B cell (primary cell): Measurements from ENCODE around the gene DACH1.

Experiments used
- CTCF ChIP-seq: fragments of 200-600 bp; IDR thresholded peaks from one replicate; pipeline ENCODE4 v1.8.0; 2022; ENCODE audit warnings: antibody characterized with exemption, mild to moderate bottlenecking
- EZH2 ChIP-seq: IDR thresholded peaks from 2 replicates; pipeline ENCODE4 v1.6.1; 2012; ENCODE audit warnings: borderline replicate concordance, low read depth, mild to moderate bottlenecking, moderate library complexity, low read length; ENCODE audit not compliant: insufficient read depth, poor library complexity, severe bottlenecking

GRCh38 chr13:71727662-71728061 lies 139.3 kb downstream of the DACH1 start:
- no peak for TF ChIP-seq CTCF
- no peak for TF ChIP-seq EZH2
